PFSK-1 (cell line): ENCODE data around the gene CLASP2.

Experiments used
- FOXP2 ChIP-seq: optimal IDR thresholded peaks from 2 replicates; pipeline ENCODE3; 2011; ENCODE audit warnings: borderline replicate concordance, control low read depth, inconsistent platforms; ENCODE audit not compliant: insufficient read depth; ENCODE audit errors: extremely low read length, extremely low read depth
- POLR2AphosphoS5 ChIP-seq: IDR thresholded peaks from 2 replicates; pipeline ENCODE4 v1.6.1; 2012; ENCODE audit warnings: low read depth, mild to moderate bottlenecking, control low read depth, low read length, moderate library complexity
- REST ChIP-seq, 2 experiments: IDR thresholded peaks; 2 replicates each; pipeline versions ENCODE4 v1.6.1 to v1.8.0; 2011 to 2012; ENCODE audit warnings: low read depth in 2 of 2, low read length in 2 of 2, control low read depth in 1 of 2, inconsistent platforms in 1 of 2, mild to moderate bottlenecking in 1 of 2, moderate library complexity in 1 of 2; ENCODE audit not compliant: insufficient read depth in 1 of 2
- SIN3A ChIP-seq: IDR thresholded peaks from 2 replicates; pipeline ENCODE4 v1.6.1; 2012; ENCODE audit warnings: mild to moderate bottlenecking, low read length, moderate library complexity, borderline replicate concordance; ENCODE audit not compliant: insufficient read depth
- TAF1 ChIP-seq: IDR thresholded peaks from 2 replicates; pipeline ENCODE4 v1.6.1; 2012; ENCODE audit warnings: low read length, control low read depth, borderline replicate concordance; ENCODE audit not compliant: insufficient read depth

- no peak for TF ChIP-seq SIN3A
- TF ChIP-seq FOXP2, result no peak
- no peak for TF ChIP-seq REST (IDR thresholded peaks at IDR 0.05; ENCODE audit: insufficient read depth in 1 of 2, low read depth in 2 of 2, low read length in 2 of 2)
- TF ChIP-seq POLR2AphosphoS5, result no peak
- no peak for TF ChIP-seq TAF1
Measured at GRCh38 chr3:33505027-33505426, 213.0 kb downstream of the CLASP2 start.
